Activated CD4-positive, alpha-beta T cell treated with anti-CD3 and anti-CD28 coated beads for 48 hours (primary cell): ENCODE measurements around the gene ASGR1.

Source experiments
- DNase-seq: peaks from one replicate; pipeline ENCODE4 v3.0.0-alpha.2; 2020

ASGR1 gene

GRCh38 chr17:7179317-7180254, at the start of gene ASGR1:
TSS of gene ASGR1 (minus strand) at chr17:7179370. CDS start at chr17:7178563, 807 bp downstream.
- DNase-seq = no peak

- no peak for DNase-seq
These were observed 49.8 kb upstream of the ASGR1 start for GRCh38 chr17:7228920-7229319.

- DNase-seq = no peak
These were observed 47.8 kb upstream of the ASGR1 start for GRCh38 chr17:7226721-7227710.

GRCh38 chr17:7225711-7226331, 46.7 kb upstream of the ASGR1 start:
- DNase-seq = no peak

- DNase-seq = no peak
These were observed 45.5 kb upstream of the ASGR1 start for GRCh38 chr17:7224661-7225111.

GRCh38 chr17:7224110-7224509, 44.9 kb upstream of the ASGR1 start:
- no peak for DNase-seq

- no peak for DNase-seq
These were observed 44.2 kb upstream of the ASGR1 start for GRCh38 chr17:7223375-7223774.

GRCh38 chr17:7222972-7223292, 43.8 kb upstream of the ASGR1 start:
- no peak for DNase-seq

GRCh38 chr17:7222093-7222971, 43.2 kb upstream of the ASGR1 start:
- DNase-seq = no peak

GRCh38 chr17:7221278-7222092, 42.3 kb upstream of the ASGR1 start:
- DNase-seq = no peak

GRCh38 chr17:7220593-7221277, 41.6 kb upstream of the ASGR1 start:
- DNase-seq = peak; percentile 79

GRCh38 chr17:7219812-7220592, 40.8 kb upstream of the ASGR1 start, which contains the start of the genes ACADVL and DLG4:
TSS of gene ACADVL (plus strand) at chr17:7219938. CDS start at chr17:7219985, 47 bp downstream.
TSS of gene DLG4 (minus strand) at chr17:7219836.
- peak; percentile 89 for DNase-seq

- no peak for DNase-seq
These were observed 40.1 kb upstream of the ASGR1 start for GRCh38 chr17:7219229-7219811.

- DNase-seq = no peak
These were observed 39.6 kb upstream of the ASGR1 start for GRCh38 chr17:7218758-7219157.

- no peak for DNase-seq
These were observed 39.0 kb upstream of the ASGR1 start for GRCh38 chr17:7218166-7218565.

GRCh38 chr17:7217113-7217987, 38.2 kb upstream of the ASGR1 start:
- no peak for DNase-seq

GRCh38 chr17:7216242-7217112, 37.3 kb upstream of the ASGR1 start:
- no peak for DNase-seq
